Measurements from ENCODE around the gene SLC12A6. TPM values are rescaled to one million over a fixed set of nuclear protein-coding genes. Genes with fewer than 3 reads are reported as not detected.
"Not testable (repeated sequence)": the region's sequence is repeated elsewhere in the genome, so short reads cannot be mapped to it uniquely, and the experiment has no call there.

SLC12A6 gene
- total RNA-seq = 10 to 100 TPM; 30.6 to 31.7 TPM

- CTCF ChIA-PET = interaction anchor here (0.6 to 5.3 kb wide), 8 partner anchors 9 to 250 kb away, joined by 3 to 42 read pairs (median 8); partner anchors contain the start of gene LPCAT4
Measured at GRCh38 chr15:34337557-34338306, at the start of gene SLC12A6. SLC12A6 (minus strand) TSS chr15:34337781; CDS start chr15:34336680, 1,101 bp downstream.

GRCh38 chr15:34381829-34382521, 44.4 kb upstream of the SLC12A6 start:
- H3K27ac Mint-ChIP-seq, POLR2A ChIA-PET, H3K9me3 Mint-ChIP-seq, CTCF ChIA-PET, H3K4me1 Mint-ChIP-seq, H3K4me3 Mint-ChIP-seq, DNase-seq, H3K27me3 Mint-ChIP-seq: not testable (repeated sequence)
- peaks cover 15% of the 10 kb centered on the region for H3K36me3 Mint-ChIP-seq (ENCODE audit: low read depth)

More at GRCh38 chr15:34337557-34338306, at the start of gene SLC12A6:
- peak within 1 kb of the TSS; percentile 95 for H3K27ac Mint-ChIP-seq
- H3K4me3 Mint-ChIP-seq = peak within 1 kb of the TSS; percentile 96
- POLR2A ChIA-PET = interaction anchor here (0.7 to 8.2 kb wide), 24 partner anchors 11 to 653 kb away, joined by 3 to 92 read pairs (median 6); partner anchors contain the start of genes AVEN, EMC4, EMC7 and GOLGA8B
- H3K27me3 Mint-ChIP-seq = no peaks in the 10 kb centered on the region
- DNase-seq = peak; percentile 91
- peaks cover 25% of the 10 kb centered on the region for H3K36me3 Mint-ChIP-seq (ENCODE audit: low read depth)
- H3K9me3 Mint-ChIP-seq = no peaks in the 10 kb centered on the region
- peaks cover 65% of the 10 kb centered on the region for H3K4me1 Mint-ChIP-seq

DNA sequence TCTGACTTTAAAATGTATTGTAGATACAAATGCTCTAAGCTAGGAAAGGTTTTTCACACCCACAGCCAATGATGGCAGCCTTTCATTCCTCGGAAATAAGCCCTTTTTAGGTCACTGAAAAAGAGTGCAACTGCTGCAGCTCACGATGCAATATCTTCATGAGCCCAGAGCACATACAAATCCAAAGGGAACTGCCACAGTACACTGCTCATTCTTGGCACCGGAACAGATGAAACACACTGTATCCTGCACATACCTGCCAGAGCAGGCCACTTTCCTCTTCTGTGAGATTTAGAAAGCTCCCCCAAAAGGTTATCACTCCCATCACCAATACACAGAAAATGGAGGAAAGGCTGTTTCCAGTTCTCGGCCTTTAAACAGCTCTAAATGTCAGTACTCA, 42.9 kb upstream of the SLC12A6 start:
- H3K9me3 Mint-ChIP-seq, H3K4me1 Mint-ChIP-seq, POLR2A ChIA-PET, H3K4me3 Mint-ChIP-seq, DNase-seq, H3K27me3 Mint-ChIP-seq, H3K27ac Mint-ChIP-seq, CTCF ChIA-PET: not testable (repeated sequence)
- peaks cover 15% of the 10 kb centered on the region for H3K36me3 Mint-ChIP-seq (ENCODE audit: low read depth)

- no peaks in the 10 kb centered on the region for H3K9me3 Mint-ChIP-seq
Measured at GRCh38 chr15:34376856-34377255, 39.3 kb upstream of the SLC12A6 start.

DNA sequence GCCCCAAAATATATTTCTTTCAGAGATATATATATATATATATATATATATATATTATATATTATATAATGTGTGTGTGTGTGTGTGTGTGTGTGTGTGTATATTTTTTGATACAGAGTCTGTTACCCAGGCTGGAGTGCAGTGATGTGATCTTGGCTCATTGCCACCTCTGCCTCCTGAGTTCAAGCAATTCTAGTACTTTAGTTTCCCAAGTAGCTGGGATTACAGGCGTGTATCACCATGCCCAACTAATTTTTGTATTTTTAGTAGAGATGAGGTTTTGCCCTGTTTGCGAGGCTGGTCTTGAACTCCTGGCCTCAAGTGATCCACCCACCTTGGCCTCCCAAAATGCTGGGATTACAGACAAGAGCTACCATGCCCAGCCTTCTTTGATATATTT, 38.0 kb upstream of the SLC12A6 start:
- POLR2A ChIA-PET, H3K9me3 Mint-ChIP-seq, DNase-seq, H3K27me3 Mint-ChIP-seq, H3K4me3 Mint-ChIP-seq, H3K27ac Mint-ChIP-seq, H3K4me1 Mint-ChIP-seq: not testable (repeated sequence)
- peaks cover 11% of the 10 kb centered on the region for H3K36me3 Mint-ChIP-seq (ENCODE audit: low read depth)
- CTCF ChIA-PET = interaction anchor here (1.3 kb wide), 1 partner anchor 9 kb away, joined by 3 read pairs; no protein-coding TSS in a partner anchor

More at GRCh38 chr15:34376856-34377255, 39.3 kb upstream of the SLC12A6 start:
- DNase-seq = no peak
- Mint-ChIP-seq H3K27ac (no peak overlapping the region), H3K4me3 (no peak overlapping the region), H3K4me1 (no peaks in the 10 kb centered on the region), H3K36me3 (ENCODE audit: low read depth) (peaks cover 15% of the 10 kb centered on the region), H3K27me3 (no peaks in the 10 kb centered on the region)
- ChIA-PET CTCF (interaction anchor here (0.9 to 1.3 kb wide), 2 partner anchors 9 to 11 kb away, joined by 3 to 4 read pairs; no protein-coding TSS in a partner anchor), POLR2A (interaction anchor here (0.9 to 1.2 kb wide), 2 partner anchors 9 to 39 kb away, joined by 3 to 4 read pairs; partner anchors contain the start of genes LPCAT4 and SLC12A6)

- peaks cover 7% of the 10 kb centered on the region for H3K4me1 Mint-ChIP-seq
- H3K36me3 Mint-ChIP-seq (ENCODE audit: low read depth) = peaks cover 10% of the 10 kb centered on the region
- H3K27me3 Mint-ChIP-seq = no peaks in the 10 kb centered on the region
- H3K4me3 Mint-ChIP-seq = no peak overlapping the region
- ChIA-PET CTCF (no interaction called here), POLR2A (no interaction called here)
- no peak for DNase-seq
- no peak overlapping the region for H3K27ac Mint-ChIP-seq
- H3K9me3 Mint-ChIP-seq = no peaks in the 10 kb centered on the region
Measured at GRCh38 chr15:34374816-34375215, 37.2 kb upstream of the SLC12A6 start.

GRCh38 chr15:34373951-34374350, 36.4 kb upstream of the SLC12A6 start:
- no peak overlapping the region for H3K27ac Mint-ChIP-seq
- peaks cover 5% of the 10 kb centered on the region for H3K36me3 Mint-ChIP-seq (ENCODE audit: low read depth)
- H3K4me3 Mint-ChIP-seq = no peak overlapping the region
- H3K4me1 Mint-ChIP-seq = peaks cover 13% of the 10 kb centered on the region
- POLR2A ChIA-PET = no interaction called here
- DNase-seq = no peak
- CTCF ChIA-PET = no interaction called here
- H3K9me3 Mint-ChIP-seq = no peaks in the 10 kb centered on the region
- no peaks in the 10 kb centered on the region for H3K27me3 Mint-ChIP-seq

- ChIA-PET CTCF (no interaction called here), POLR2A (no interaction called here)
- Mint-ChIP-seq H3K9me3 (no peaks in the 10 kb centered on the region), H3K27ac (no peak overlapping the region), H3K4me3 (no peak overlapping the region), H3K4me1 (peaks cover 26% of the 10 kb centered on the region), H3K27me3 (no peaks in the 10 kb centered on the region), H3K36me3 (ENCODE audit: low read depth) (peaks cover 3% of the 10 kb centered on the region)
- DNase-seq = no peak
Measured at GRCh38 chr15:34370643-34371042, 33.1 kb upstream of the SLC12A6 start.

GRCh38 chr15:34370129-34370528, 32.5 kb upstream of the SLC12A6 start:
- POLR2A ChIA-PET = no interaction called here
- Mint-ChIP-seq H3K4me1 (peaks cover 31% of the 10 kb centered on the region), H3K9me3 (no peaks in the 10 kb centered on the region), H3K27me3 (no peaks in the 10 kb centered on the region), H3K4me3 (no peak overlapping the region), H3K36me3 (ENCODE audit: low read depth) (peaks cover 3% of the 10 kb centered on the region), H3K27ac (peak overlapping the region; percentile 19)
- CTCF ChIA-PET = no interaction called here
- DNase-seq = no peak

DNA sequence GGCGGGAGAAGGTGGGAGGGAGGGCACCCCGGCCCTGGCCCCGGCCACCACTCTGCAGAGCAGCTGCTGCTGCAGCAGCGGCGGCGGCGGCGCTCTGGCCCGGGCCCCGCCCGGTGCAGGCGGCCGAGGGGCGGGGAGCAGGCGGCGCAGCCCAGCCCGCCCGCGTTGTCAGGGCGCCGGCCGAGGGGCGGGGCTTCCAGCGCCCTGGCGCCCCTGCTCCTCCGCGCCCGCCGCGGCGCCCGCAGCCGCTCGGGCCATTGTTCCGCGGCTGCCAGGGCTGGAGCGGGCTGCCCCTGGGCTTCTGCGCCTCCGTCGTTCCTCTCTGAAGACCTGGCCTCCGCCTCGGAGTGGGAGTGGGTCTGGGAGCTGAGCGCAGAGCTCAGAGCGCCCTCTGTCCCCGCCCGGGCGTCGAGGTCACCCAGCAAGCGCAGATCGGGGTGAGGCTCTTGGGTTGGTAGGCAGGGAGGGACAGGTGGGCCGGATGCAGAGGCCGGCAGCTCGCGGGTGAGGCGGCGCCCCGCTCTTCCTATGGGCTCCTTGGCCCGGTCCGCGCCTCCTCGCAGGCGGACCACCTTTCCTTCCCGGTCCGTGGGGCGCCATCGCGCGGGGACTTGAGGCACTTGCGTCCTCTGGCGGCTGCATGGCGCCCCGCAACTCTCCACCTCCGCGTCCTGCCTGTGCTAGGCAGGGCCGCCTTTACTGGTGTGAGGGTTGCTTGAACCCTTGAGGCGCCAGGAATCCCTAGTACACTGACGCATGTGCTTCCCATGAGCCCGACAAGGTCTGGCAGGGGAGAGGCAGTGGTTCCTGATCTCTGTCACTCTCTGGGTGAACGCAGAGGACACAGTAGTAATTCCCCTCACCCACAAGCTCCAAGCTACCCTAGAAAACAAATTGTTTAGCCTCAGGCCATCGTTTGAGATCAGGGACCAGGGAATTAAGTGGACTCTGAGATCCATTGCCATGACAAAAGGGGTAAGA, 29.8 kb upstream of the SLC12A6 start, which contains the start of gene LPCAT4:
Gene LPCAT4 (minus strand): TSS at position 96 of the 981 bp plus-strand sequence. CDS start 96 bp downstream, outside the sequence.
- peak within 1 kb of the TSS; percentile 98 for H3K27ac Mint-ChIP-seq
- no peaks in the 10 kb centered on the region for H3K9me3 Mint-ChIP-seq
- no peaks in the 10 kb centered on the region for H3K27me3 Mint-ChIP-seq
- DNase-seq = peak; percentile 93
- H3K36me3 Mint-ChIP-seq (ENCODE audit: low read depth) = peaks cover 22% of the 10 kb centered on the region
- ChIA-PET CTCF (interaction anchor here (0.6 to 4.4 kb wide), 34 partner anchors 9 to 306 kb away, joined by 3 to 60 read pairs (median 6); partner anchors contain the start of genes EMC4, EMC7, GOLGA8A and GOLGA8B), POLR2A (interaction anchor here (0.7 to 4.4 kb wide), 32 partner anchors 9 to 621 kb away, joined by 3 to 92 read pairs (median 4); partner anchors contain the start of genes AVEN, EMC4, EMC7 and GOLGA8A)
- peak within 1 kb of the TSS; percentile 99 for H3K4me3 Mint-ChIP-seq
- H3K4me1 Mint-ChIP-seq = peaks cover 50% of the 10 kb centered on the region

- H3K36me3 Mint-ChIP-seq (ENCODE audit: low read depth) = peaks cover 31% of the 10 kb centered on the region
Measured at GRCh38 chr15:34366271-34367065, 28.9 kb upstream of the SLC12A6 start.

More at GRCh38 chr15:34366271-34367065, 28.9 kb upstream of the SLC12A6 start:
- no peaks in the 10 kb centered on the region for H3K27me3 Mint-ChIP-seq
- H3K27ac Mint-ChIP-seq = peak overlapping the region; percentile 87
- peak overlapping the region; percentile 99 for H3K4me3 Mint-ChIP-seq
- H3K9me3 Mint-ChIP-seq = no peaks in the 10 kb centered on the region
- ChIA-PET POLR2A (interaction anchor here (0.9 to 4.4 kb wide), 24 partner anchors 8 to 622 kb away, joined by 3 to 92 read pairs (median 6); partner anchors contain the start of genes AVEN, EMC7, GOLGA8A and GOLGA8B), CTCF (interaction anchor here (0.6 to 4.4 kb wide), 26 partner anchors 8 to 295 kb away, joined by 3 to 60 read pairs (median 6); partner anchors contain the start of genes EMC4, EMC7, GOLGA8A and GOLGA8B)
- peak; percentile 69 for DNase-seq
- H3K4me1 Mint-ChIP-seq = peaks cover 53% of the 10 kb centered on the region

Measured in activated CD4-positive, alpha-beta memory T cell treated with anti-CD3 and anti-CD28 coated beads, Interleukin-2, amount 10 ng/mL, durations not matched to agents 7 days and 5 days (primary cell).